IMR-90 (cell line): Measurements from ENCODE around the gene NEK2. TPM values are rescaled to one million over a fixed set of nuclear protein-coding genes. Genes with fewer than 3 reads are reported as not detected.

Source experiments
- ATAC-seq: fragments of 200-7000 bp; cut with Tn5 transposase; 2 replicates; pipeline ENCODE4 v1.9.1; 2020; ENCODE audit warnings: low read depth, mild to moderate bottlenecking, moderate library complexity
- BruUV-seq: library from RNA; stranded (reverse); fragments of 400-500 nt; replicated peaks from 2 replicates; lab custom pipeline; 2021; lab: Mats Ljungman, UMichigan
- CTCF ChIA-PET: fragments of 300-600 bp; formaldehyde crosslinking; extraction: SDS; loops from one replicate; lab custom pipeline; 2021; ENCODE audit warnings: antibody characterized with exemption; lab: Yijun Ruan, JAX
- POLR2A ChIA-PET: fragments of 300-600 bp; sonication (Branson Sonifier 250); formaldehyde crosslinking; loops from one replicate; lab custom pipeline; 2022; ENCODE audit warnings: antibody characterized with exemption; ENCODE audit not compliant: unreplicated experiment; lab: Charles Lee
- DNase-seq: peaks from one replicate; pipeline ENCODE4 v3.0.0; 2013
- H2AFZ ChIP-seq: replicated peaks from 2 replicates; pipeline ENCODE3; 2013; ENCODE audit warnings: low read length, mild to moderate bottlenecking; ENCODE audit not compliant: poor library complexity
- H2AK5ac ChIP-seq: 2 replicates; pipeline ENCODE4 v1.6.1; 2013; ENCODE audit warnings: low read depth, low read length, inconsistent platforms
- H2AK9ac ChIP-seq: replicated peaks from 2 replicates; pipeline ENCODE3; 2013; ENCODE audit warnings: mild to moderate bottlenecking, low read depth, low read length, moderate library complexity; ENCODE audit not compliant: poor library complexity
- H2BK120ac ChIP-seq: 2 replicates; pipeline ENCODE4 v1.6.1; 2013; ENCODE audit warnings: low read depth, low read length, inconsistent platforms
- H2BK15ac ChIP-seq: 3 replicates; pipeline ENCODE4 v1.6.1; 2013; ENCODE audit warnings: low read depth, low read length, inconsistent platforms
- H2BK20ac ChIP-seq: 2 replicates; pipeline ENCODE4 v1.6.1; 2013; ENCODE audit warnings: low read depth, mild to moderate bottlenecking, inconsistent platforms, low read length, moderate library complexity
- H2BK5ac ChIP-seq: 2 replicates; pipeline ENCODE4 v1.6.1; 2013; ENCODE audit warnings: mild to moderate bottlenecking, low read depth, low read length, inconsistent platforms; ENCODE audit not compliant: poor library complexity, severe bottlenecking
- H3K14ac ChIP-seq: replicated peaks from 2 replicates; pipeline ENCODE4 v1.6.1; 2013; ENCODE audit warnings: low read depth, low read length, inconsistent platforms
- H3K18ac ChIP-seq: 2 replicates; pipeline ENCODE4 v1.6.1; 2013; ENCODE audit warnings: low read depth, low read length, control low read depth
- H3K23ac ChIP-seq: 2 replicates; pipeline ENCODE4 v1.6.1; 2013; ENCODE audit warnings: low read depth, low read length, inconsistent platforms
- H3K27ac ChIP-seq: 2 replicates; pipeline ENCODE4 v1.5.1; 2013; ENCODE audit warnings: mild to moderate bottlenecking, control low read depth, low read length; ENCODE audit not compliant: insufficient read depth
- H3K27me3 ChIP-seq: 2 replicates; pipeline ENCODE4 v1.6.1; 2013; ENCODE audit warnings: low read length; ENCODE audit not compliant: control insufficient read depth, insufficient read depth
- H3K36me3 ChIP-seq: 2 replicates; pipeline ENCODE4 v1.6.1; 2013; ENCODE audit warnings: low read length, mixed read lengths; ENCODE audit not compliant: control insufficient read depth, insufficient read depth
- H3K4ac ChIP-seq: 2 replicates; pipeline ENCODE4 v1.6.1; 2013; ENCODE audit warnings: low read depth, low read length, inconsistent platforms
- H3K4me1 ChIP-seq: 2 replicates; pipeline ENCODE4 v1.6.1; 2013; ENCODE audit warnings: low read length, mixed read lengths; ENCODE audit not compliant: control insufficient read depth, insufficient read depth
- H3K4me2 ChIP-seq: 2 replicates; pipeline ENCODE4 v1.6.1; 2013; ENCODE audit warnings: low read depth, mild to moderate bottlenecking, control low read depth, low read length, moderate library complexity
- H3K4me3 ChIP-seq: 2 replicates; pipeline ENCODE4 v1.5.1; 2013; ENCODE audit warnings: low read depth, mild to moderate bottlenecking, control low read depth, low read length, moderate library complexity; ENCODE audit not compliant: insufficient read depth
- H3K56ac ChIP-seq: 2 replicates; pipeline ENCODE4 v1.6.1; 2013; ENCODE audit warnings: low read length, inconsistent platforms; ENCODE audit not compliant: insufficient read depth; ENCODE audit errors: extremely low read depth
- H3K79me1 ChIP-seq, 2 experiments: 2 replicates each; pipeline ENCODE4 v1.6.1; 2013; ENCODE audit warnings: low read length in 2 of 2, inconsistent platforms in 1 of 2, low read depth in 1 of 2
- H3K9ac ChIP-seq: 2 replicates; pipeline ENCODE4 v1.6.1; 2013; ENCODE audit warnings: low read depth, low read length, control low read depth
- H3K9me1 ChIP-seq: 2 replicates; pipeline ENCODE4 v1.6.1; 2013; ENCODE audit warnings: low read length, inconsistent platforms; ENCODE audit not compliant: insufficient read depth
- H3K9me3 ChIP-seq: 2 replicates; pipeline ENCODE4 v1.6.1; 2013; ENCODE audit warnings: low read length; ENCODE audit not compliant: control insufficient read depth, insufficient read depth
- H4K20me1 ChIP-seq: 2 replicates; pipeline ENCODE4 v1.6.1; 2013; ENCODE audit warnings: low read length, inconsistent platforms; ENCODE audit not compliant: insufficient read depth
- H4K5ac ChIP-seq: 2 replicates; pipeline ENCODE4 v1.6.1; 2013; ENCODE audit warnings: mild to moderate bottlenecking, low read depth, low read length, control low read depth
- H4K8ac ChIP-seq, 2 experiments: 2 replicates each; pipeline ENCODE4 v1.6.1; 2013; ENCODE audit warnings: low read depth in 2 of 2, low read length in 2 of 2, control low read depth in 1 of 2, inconsistent platforms in 1 of 2
- H4K91ac ChIP-seq: 2 replicates; pipeline ENCODE4 v1.6.1; 2013; ENCODE audit warnings: low read depth, low read length, inconsistent platforms; ENCODE audit not compliant: insufficient read depth
- BHLHE40 ChIP-seq: fragments of 150-350 bp; IDR thresholded peaks from 2 replicates; pipeline ENCODE4 v1.6.1; 2016; ENCODE audit warnings: mild to moderate bottlenecking, low read depth, low read length
- CEBPB ChIP-seq: IDR thresholded peaks from 2 replicates; pipeline ENCODE4 v1.6.1; 2012; ENCODE audit warnings: low read depth, low read length, improper control_type of control experiment
- CHD1 ChIP-seq: IDR thresholded peaks from 2 replicates; pipeline ENCODE4 v1.6.1; 2012; ENCODE audit warnings: low read depth, low read length, improper control_type of control experiment
- MAZ ChIP-seq: IDR thresholded peaks from 2 replicates; pipeline ENCODE4 v1.6.1; 2012; ENCODE audit warnings: low read depth, mild to moderate bottlenecking, low read length, improper control_type of control experiment, moderate library complexity, borderline replicate concordance
- MXI1 ChIP-seq: IDR thresholded peaks from 2 replicates; pipeline ENCODE4 v1.6.1; 2012; ENCODE audit warnings: low read depth, mild to moderate bottlenecking, low read length, moderate library complexity, borderline replicate concordance
- NFE2L2 ChIP-seq: fragments of 150-350 bp; IDR thresholded peaks from 2 replicates; pipeline ENCODE4 v1.6.1; 2016; ENCODE audit warnings: low read depth, mild to moderate bottlenecking, low read length
- POLR2A ChIP-seq: IDR thresholded peaks from 2 replicates; pipeline ENCODE4 v1.6.1; 2012; ENCODE audit warnings: mild to moderate bottlenecking, low read depth, low read length
- RAD21 ChIP-seq: IDR thresholded peaks from 2 replicates; pipeline ENCODE4 v1.6.1; 2012; ENCODE audit warnings: low read length, improper control_type of control experiment
- RCOR1 ChIP-seq: IDR thresholded peaks from 2 replicates; pipeline ENCODE4 v1.6.1; 2012; ENCODE audit warnings: mild to moderate bottlenecking, low read length, improper control_type of control experiment; ENCODE audit not compliant: insufficient replicate concordance
- RFX5 ChIP-seq: IDR thresholded peaks from 2 replicates; pipeline ENCODE4 v1.8.0; 2012; ENCODE audit warnings: low read depth, mild to moderate bottlenecking, low read length, moderate library complexity
- SMC3 ChIP-seq: fragments of 150-350 bp; IDR thresholded peaks from 2 replicates; pipeline ENCODE4 v1.6.1; 2016; ENCODE audit warnings: low read depth, mild to moderate bottlenecking, antibody characterized with exemption, low read length, moderate library complexity
- dilution Hi-C: fragments of 300-500 bp; cut with HindIII; formaldehyde crosslinking; loops from one replicate; pipeline ENCODE4 v1.14.3; 2018; ENCODE audit warnings: low sequenced_read_pairs; ENCODE audit not compliant: unreplicated experiment
- in situ Hi-C: fragments of 300-500 bp; cut with MboI; formaldehyde crosslinking; loops from 3 replicates; pipeline ENCODE4 v1.14.3; 2019; ENCODE audit warnings: low sequenced_read_pairs, inconsistent platforms, mixed read lengths
- intact Hi-C: fragments of 100-400 bp; cut with micrococcal nuclease; formaldehyde crosslinking; loops from 2 replicates; pipeline ENCODE4 v1.10.0; 2022
- polyA plus RNA-seq, 3 experiments: library from polyadenylated mRNA; depleted of rRNA; stranded (reverse); fragments of >200 nt; gene quantifications; 2 replicates each; pipeline ENCODE4 v1.2.3, GENCODE V29; 2012; ENCODE audit warnings: low replicate concordance in 1 of 3
- total RNA-seq: library from RNA; depleted of rRNA; stranded (reverse); fragments of >200 nt; gene quantifications from 2 replicates; pipeline ENCODE4 v1.2.3, GENCODE V29; 2012
- TF ChIP-seq, protein P1 (sequence below): conservative IDR thresholded peaks from 2 replicates; pipeline ENCODE4 v1.5.1; 2012; ENCODE audit warnings: mild to moderate bottlenecking, low read depth, low read length, improper control_type of control experiment
- TF ChIP-seq, protein P2 (sequence below): fragments of 150-350 bp; IDR thresholded peaks from 2 replicates; pipeline ENCODE4 v1.6.1; 2017; ENCODE audit warnings: mild to moderate bottlenecking, antibody characterized with exemption, low read length, low read depth
- TF ChIP-seq, protein P3 (sequence below): fragments of 150-350 bp; IDR thresholded peaks from 2 replicates; pipeline ENCODE4 v1.6.1; 2016; ENCODE audit warnings: low read depth, mild to moderate bottlenecking, low read length, moderate library complexity, borderline replicate concordance

The NEK2 gene
- total and polyA plus RNA-seq, 2 of the 4 experiments (the other 2 are of a cell fraction) = 9.9 to 26.0 TPM

DNA sequence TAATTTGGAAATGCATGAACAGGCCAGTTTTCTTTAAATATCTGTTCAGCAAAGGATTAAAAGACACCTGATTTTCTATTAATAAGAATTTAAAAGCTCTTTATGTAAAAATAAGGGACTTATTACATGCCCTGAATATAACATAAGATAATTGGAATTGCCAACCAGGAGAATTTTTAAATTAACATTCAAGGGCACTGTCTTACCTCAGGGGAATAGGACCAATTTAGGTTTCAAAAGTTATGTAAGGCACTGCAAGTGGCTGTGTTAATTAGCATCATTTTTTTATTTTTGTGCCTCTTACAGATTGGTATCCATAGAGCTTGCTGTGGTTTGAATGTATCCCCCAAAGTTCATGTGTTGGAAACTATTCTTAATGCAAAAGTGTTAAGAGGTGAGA, 1.3 kb upstream of the NEK2 start:
- peaks cover 9 to 11% of the 10 kb centered on the region in 2 experiments for H3K79me1 ChIP-seq
- DNase-seq (no peak), ATAC-seq (no peak)
- no peak overlapping the region for H3K14ac ChIP-seq
- dilution Hi-C loops (no loop called here), intact Hi-C loops (no loop called here), in situ Hi-C loops (loop anchor here (25.0 kb wide), 1 partner anchor 686 kb away; no protein-coding TSS in a partner anchor)
- H3K18ac ChIP-seq = no peak overlapping the region
- no peak overlapping the region for H2BK5ac ChIP-seq
- H2BK20ac ChIP-seq = no peak overlapping the region
- no TSS peak for BruUV-seq
- no peak overlapping the region for H3K23ac ChIP-seq
- no peaks in the 10 kb centered on the region for H3K27me3 ChIP-seq
- H4K20me1 ChIP-seq = no peaks in the 10 kb centered on the region
- no peak overlapping the region for H4K8ac ChIP-seq
- H3K4me1 ChIP-seq = peaks cover 3% of the 10 kb centered on the region; the same call in 1 of the 2 replicates
- H2BK15ac ChIP-seq = no peak overlapping the region
- no peaks in the 10 kb centered on the region for H3K9me3 ChIP-seq
- H3K4me3 ChIP-seq = no peak overlapping the region
- H4K5ac ChIP-seq = no peak overlapping the region
- no peak overlapping the region for H3K27ac ChIP-seq
- H2AK9ac ChIP-seq = no peak overlapping the region
- CTCF ChIA-PET = interaction anchor here (1.6 kb wide), 1 partner anchor 97 kb away, joined by 4 read pairs; the partner anchor contains the start of gene SLC30A1
- H3K9me1 ChIP-seq = no peaks in the 10 kb centered on the region
- H2BK120ac ChIP-seq = no peak overlapping the region
- no peak overlapping the region for H2AK5ac ChIP-seq
- H3K9ac ChIP-seq = no peak overlapping the region
- TF ChIP-seq BHLHE40 (no peak), CEBPB (no peak), RAD21 (no peak), POLR2A (no peak), CHD1 (no peak), NFE2L2 (no peak), MXI1 (no peak), SMC3 (no peak), RCOR1 (no peak), MAZ (no peak), RFX5 (no peak)
- TF ChIP-seq, protein P1, sequence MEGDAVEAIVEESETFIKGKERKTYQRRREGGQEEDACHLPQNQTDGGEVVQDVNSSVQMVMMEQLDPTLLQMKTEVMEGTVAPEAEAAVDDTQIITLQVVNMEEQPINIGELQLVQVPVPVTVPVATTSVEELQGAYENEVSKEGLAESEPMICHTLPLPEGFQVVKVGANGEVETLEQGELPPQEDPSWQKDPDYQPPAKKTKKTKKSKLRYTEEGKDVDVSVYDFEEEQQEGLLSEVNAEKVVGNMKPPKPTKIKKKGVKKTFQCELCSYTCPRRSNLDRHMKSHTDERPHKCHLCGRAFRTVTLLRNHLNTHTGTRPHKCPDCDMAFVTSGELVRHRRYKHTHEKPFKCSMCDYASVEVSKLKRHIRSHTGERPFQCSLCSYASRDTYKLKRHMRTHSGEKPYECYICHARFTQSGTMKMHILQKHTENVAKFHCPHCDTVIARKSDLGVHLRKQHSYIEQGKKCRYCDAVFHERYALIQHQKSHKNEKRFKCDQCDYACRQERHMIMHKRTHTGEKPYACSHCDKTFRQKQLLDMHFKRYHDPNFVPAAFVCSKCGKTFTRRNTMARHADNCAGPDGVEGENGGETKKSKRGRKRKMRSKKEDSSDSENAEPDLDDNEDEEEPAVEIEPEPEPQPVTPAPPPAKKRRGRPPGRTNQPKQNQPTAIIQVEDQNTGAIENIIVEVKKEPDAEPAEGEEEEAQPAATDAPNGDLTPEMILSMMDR = no peak
- TF ChIP-seq, protein P2, sequence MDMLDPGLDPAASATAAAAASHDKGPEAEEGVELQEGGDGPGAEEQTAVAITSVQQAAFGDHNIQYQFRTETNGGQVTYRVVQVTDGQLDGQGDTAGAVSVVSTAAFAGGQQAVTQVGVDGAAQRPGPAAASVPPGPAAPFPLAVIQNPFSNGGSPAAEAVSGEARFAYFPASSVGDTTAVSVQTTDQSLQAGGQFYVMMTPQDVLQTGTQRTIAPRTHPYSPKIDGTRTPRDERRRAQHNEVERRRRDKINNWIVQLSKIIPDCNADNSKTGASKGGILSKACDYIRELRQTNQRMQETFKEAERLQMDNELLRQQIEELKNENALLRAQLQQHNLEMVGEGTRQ = no peak
- TF ChIP-seq, protein P3, sequence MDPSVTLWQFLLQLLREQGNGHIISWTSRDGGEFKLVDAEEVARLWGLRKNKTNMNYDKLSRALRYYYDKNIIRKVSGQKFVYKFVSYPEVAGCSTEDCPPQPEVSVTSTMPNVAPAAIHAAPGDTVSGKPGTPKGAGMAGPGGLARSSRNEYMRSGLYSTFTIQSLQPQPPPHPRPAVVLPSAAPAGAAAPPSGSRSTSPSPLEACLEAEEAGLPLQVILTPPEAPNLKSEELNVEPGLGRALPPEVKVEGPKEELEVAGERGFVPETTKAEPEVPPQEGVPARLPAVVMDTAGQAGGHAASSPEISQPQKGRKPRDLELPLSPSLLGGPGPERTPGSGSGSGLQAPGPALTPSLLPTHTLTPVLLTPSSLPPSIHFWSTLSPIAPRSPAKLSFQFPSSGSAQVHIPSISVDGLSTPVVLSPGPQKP = no peak
- H3K4ac ChIP-seq = no peak overlapping the region
- H2AFZ ChIP-seq = no peak overlapping the region
- no peak overlapping the region for H3K4me2 ChIP-seq
- no peaks in the 10 kb centered on the region for H3K36me3 ChIP-seq
- H4K91ac ChIP-seq = no peak overlapping the region
- no peak overlapping the region for H3K56ac ChIP-seq
- POLR2A ChIA-PET = no interaction called here
